ENCODE results near the gene ETV3.

- TF ChIP-seq CTCF (IDR thresholded peaks at IDR 0.05) (no peak), POLR2A (IDR thresholded peaks at IDR 0.05) (no peak)
These were observed 19.2 kb downstream of the ETV3 start for GRCh38 chr1:157119008-157119407.

All from uterus (tissue), 2 donors.